ENCODE measurements around the gene C19orf44.
"Not testable (repeated sequence)": the region's sequence is repeated elsewhere in the genome, so short reads cannot be mapped to it uniquely, and the experiment has no call there.

The C19orf44 gene

GRCh38 chr19:16495982-16496612, at the start of gene C19orf44, which contains the start of gene CALR3:
C19orf44 (plus strand) TSS chr19:16496394; CDS start chr19:16500793, 4,399 bp downstream.
CALR3 (minus strand) TSS chr19:16496167; CDS start chr19:16496129, 38 bp downstream.
- DNase-seq, result peak; percentile 98

- DNase-seq, result no peak
Measured at GRCh38 chr19:16446724-16447368, 49.3 kb upstream of the C19orf44 start.

GRCh38 chr19:16448872-16449271, 47.3 kb upstream of the C19orf44 start:
- DNase-seq, result not testable (repeated sequence)

GRCh38 chr19:16449330-16449961, 46.7 kb upstream of the C19orf44 start:
- DNase-seq, result no peak

- peak; percentile 17 for DNase-seq
Measured at GRCh38 chr19:16452325-16452724, 43.9 kb upstream of the C19orf44 start.

- no peak for DNase-seq
Measured at GRCh38 chr19:16454351-16454918, 41.8 kb upstream of the C19orf44 start.

GRCh38 chr19:16455489-16455888, 40.7 kb upstream of the C19orf44 start:
- DNase-seq, result no peak

GRCh38 chr19:16456652-16457194, 39.5 kb upstream of the C19orf44 start:
- DNase-seq, result no peak

GRCh38 chr19:16457195-16457953, 38.8 kb upstream of the C19orf44 start:
- DNase-seq, result peak; percentile 80

GRCh38 chr19:16457954-16458331, 38.3 kb upstream of the C19orf44 start:
- DNase-seq, result no peak

- DNase-seq, result peak; percentile 37
Measured at GRCh38 chr19:16458391-16459341, 37.5 kb upstream of the C19orf44 start.

- DNase-seq, result no peak
Measured at GRCh38 chr19:16459680-16460079, 36.5 kb upstream of the C19orf44 start.

- no peak for DNase-seq
Measured at GRCh38 chr19:16460454-16460853, 35.7 kb upstream of the C19orf44 start.

GRCh38 chr19:16461630-16462051, 34.6 kb upstream of the C19orf44 start:
- DNase-seq, result no peak

- DNase-seq, result no peak
Measured at GRCh38 chr19:16462757-16463250, 33.4 kb upstream of the C19orf44 start.

- DNase-seq, result no peak
Measured at GRCh38 chr19:16463341-16463990, 32.7 kb upstream of the C19orf44 start.

GRCh38 chr19:16463991-16464575, 32.1 kb upstream of the C19orf44 start:
- no peak for DNase-seq

- no peak for DNase-seq
Measured at GRCh38 chr19:16465239-16465638, 31.0 kb upstream of the C19orf44 start.

- not testable (repeated sequence) for DNase-seq
Measured at GRCh38 chr19:16466802-16467427, 29.3 kb upstream of the C19orf44 start.

GRCh38 chr19:16467581-16467980, 28.6 kb upstream of the C19orf44 start:
- DNase-seq, result no peak
